ENCODE results near the gene HAX1. TPM values are rescaled to one million over a fixed set of nuclear protein-coding genes. Genes with fewer than 3 reads are reported as not detected.
A peak's percentile ranks its signal among the peaks of the same experiment; 100 is the strongest.

The HAX1 gene
- total RNA-seq, 1 donor from 2014 or later: 82.2 TPM

DNA sequence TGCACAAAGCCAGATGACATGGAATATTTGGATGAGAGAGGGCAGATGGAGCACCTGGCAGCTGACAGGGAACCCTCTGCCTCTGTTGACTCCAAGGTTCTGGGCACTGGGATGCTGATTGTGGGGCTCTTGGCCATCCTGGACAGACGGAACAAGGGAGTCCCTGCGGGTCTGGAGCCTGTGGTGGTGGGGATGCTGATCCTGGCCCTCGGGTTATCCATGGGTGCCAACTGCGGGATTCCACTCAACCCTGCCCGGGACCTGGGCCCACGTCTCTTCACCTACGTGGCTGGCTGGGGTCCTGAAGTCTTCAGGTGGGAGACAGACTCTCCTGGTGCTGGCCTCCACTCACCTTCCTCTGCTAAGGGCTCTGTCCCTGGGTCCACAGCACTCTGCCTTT, 51.1 kb downstream of the HAX1 start:
- Histone ChIP-seq H2AFZ (ENCODE audit: low read depth, low read length) (no peak overlapping the region), H3K27ac (ENCODE audit: low read depth, low read length) (no peak overlapping the region), H3K27me3 (ENCODE audit: insufficient read depth, low read length) (peaks cover 8% of the 10 kb centered on the region), H4K20me1 (ENCODE audit: insufficient read depth, low read length) (peaks cover 11% of the 10 kb centered on the region), H3K36me3 (ENCODE audit: insufficient read depth, low read length) (no peaks in the 10 kb centered on the region), H3K9ac (ENCODE audit: low read length) (no peak overlapping the region), H3K4me1 (ENCODE audit: insufficient read depth, low read length) (peaks cover 22% of the 10 kb centered on the region), H3K4me2 (ENCODE audit: low read length) (no peak overlapping the region), H3K9me3 (ENCODE audit: insufficient read depth, low read depth, low read length) (no peaks in the 10 kb centered on the region), H3K4me3 (ENCODE audit: insufficient read depth, low read depth, low read length) (no peak overlapping the region), H3K79me2 (ENCODE audit: insufficient read depth, low read length) (peaks cover 25% of the 10 kb centered on the region)
- peaks cover 4% of the 10 kb centered on the region for H3K36me3 Mint-ChIP-seq (ENCODE audit: low read depth, unreplicated experiment)
- TF ChIP-seq, protein P1, sequence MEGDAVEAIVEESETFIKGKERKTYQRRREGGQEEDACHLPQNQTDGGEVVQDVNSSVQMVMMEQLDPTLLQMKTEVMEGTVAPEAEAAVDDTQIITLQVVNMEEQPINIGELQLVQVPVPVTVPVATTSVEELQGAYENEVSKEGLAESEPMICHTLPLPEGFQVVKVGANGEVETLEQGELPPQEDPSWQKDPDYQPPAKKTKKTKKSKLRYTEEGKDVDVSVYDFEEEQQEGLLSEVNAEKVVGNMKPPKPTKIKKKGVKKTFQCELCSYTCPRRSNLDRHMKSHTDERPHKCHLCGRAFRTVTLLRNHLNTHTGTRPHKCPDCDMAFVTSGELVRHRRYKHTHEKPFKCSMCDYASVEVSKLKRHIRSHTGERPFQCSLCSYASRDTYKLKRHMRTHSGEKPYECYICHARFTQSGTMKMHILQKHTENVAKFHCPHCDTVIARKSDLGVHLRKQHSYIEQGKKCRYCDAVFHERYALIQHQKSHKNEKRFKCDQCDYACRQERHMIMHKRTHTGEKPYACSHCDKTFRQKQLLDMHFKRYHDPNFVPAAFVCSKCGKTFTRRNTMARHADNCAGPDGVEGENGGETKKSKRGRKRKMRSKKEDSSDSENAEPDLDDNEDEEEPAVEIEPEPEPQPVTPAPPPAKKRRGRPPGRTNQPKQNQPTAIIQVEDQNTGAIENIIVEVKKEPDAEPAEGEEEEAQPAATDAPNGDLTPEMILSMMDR (IDR thresholded peaks at IDR 0.05; ENCODE audit: insufficient read depth, low read depth, low read length): no peak
- no peak for TF ChIP-seq EZH2 (IDR thresholded peaks at IDR 0.05; ENCODE audit: insufficient read depth, low read length)
- peaks cover 3% of the 10 kb centered on the region for H3K9me3 Mint-ChIP-seq (ENCODE audit: unreplicated experiment)
- H3K27me3 Mint-ChIP-seq (ENCODE audit: low read depth, unreplicated experiment): peaks cover 35% of the 10 kb centered on the region
- H3K4me3 Mint-ChIP-seq (ENCODE audit: unreplicated experiment): peak overlapping the region; percentile 68
- FAIRE-seq: no peak
- DNase-seq (ENCODE audit: low read depth): no peak
- peaks cover 10% of the 10 kb centered on the region for H3K4me1 Mint-ChIP-seq (ENCODE audit: low read depth, unreplicated experiment)
- no peak overlapping the region for H3K27ac Mint-ChIP-seq (ENCODE audit: unreplicated experiment)

DNA sequence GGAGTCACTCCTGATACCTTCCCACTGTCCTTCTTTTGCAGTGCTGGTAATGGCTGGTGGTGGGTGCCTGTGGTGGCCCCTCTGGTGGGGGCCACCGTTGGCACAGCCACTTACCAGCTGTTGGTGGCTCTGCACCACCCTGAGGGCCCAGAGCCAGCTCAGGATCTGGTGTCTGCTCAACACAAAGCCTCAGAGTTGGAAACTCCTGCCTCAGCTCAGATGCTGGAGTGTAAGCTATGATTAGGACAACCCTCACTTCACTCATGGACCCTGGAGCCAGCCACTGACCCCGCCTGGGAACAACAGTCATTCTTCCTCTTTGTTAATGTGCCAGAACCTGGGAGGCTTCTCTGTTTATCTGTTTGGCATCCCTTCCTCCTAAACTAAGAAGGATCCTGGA, 51.8 kb downstream of the HAX1 start:
- Mint-ChIP-seq H3K27me3 (ENCODE audit: low read depth, unreplicated experiment) (peaks cover 31% of the 10 kb centered on the region), H3K27ac (ENCODE audit: unreplicated experiment) (no peak overlapping the region), H3K9me3 (ENCODE audit: unreplicated experiment) (peaks cover 3% of the 10 kb centered on the region), H3K4me1 (ENCODE audit: low read depth, unreplicated experiment) (peaks cover 13% of the 10 kb centered on the region), H3K36me3 (ENCODE audit: low read depth, unreplicated experiment) (peaks cover 4% of the 10 kb centered on the region), H3K4me3 (ENCODE audit: unreplicated experiment) (peak overlapping the region; percentile 93)
- no peak for FAIRE-seq
- Histone ChIP-seq H3K36me3 (ENCODE audit: insufficient read depth, low read length) (no peaks in the 10 kb centered on the region), H3K79me2 (ENCODE audit: insufficient read depth, low read length) (peaks cover 31% of the 10 kb centered on the region), H4K20me1 (ENCODE audit: insufficient read depth, low read length) (peaks cover 17% of the 10 kb centered on the region), H3K4me2 (ENCODE audit: low read length) (peak overlapping the region; percentile 99), H3K4me3 (ENCODE audit: insufficient read depth, low read depth, low read length) (peak overlapping the region; percentile 72), H3K27ac (ENCODE audit: low read depth, low read length) (no peak overlapping the region), H2AFZ (ENCODE audit: low read depth, low read length) (peak overlapping the region; percentile 78), H3K27me3 (ENCODE audit: insufficient read depth, low read length) (peaks cover 8% of the 10 kb centered on the region), H3K9me3 (ENCODE audit: insufficient read depth, low read depth, low read length) (no peaks in the 10 kb centered on the region), H3K4me1 (ENCODE audit: insufficient read depth, low read length) (peaks cover 28% of the 10 kb centered on the region), H3K9ac (ENCODE audit: low read length) (no peak overlapping the region)
- no peak for TF ChIP-seq EZH2 (IDR thresholded peaks at IDR 0.05; ENCODE audit: insufficient read depth, low read length)
- TF ChIP-seq, protein P1 (IDR thresholded peaks at IDR 0.05; ENCODE audit: insufficient read depth, low read depth, low read length): no peak
- DNase-seq (ENCODE audit: low read depth): no peak

Measured in astrocyte (in vitro differentiated cells and primary cell).